Activated T-helper 9 cell treated with anti-CD3 and anti-CD28 coated beads, Interleukin-2, amount 50 U/mL, for 16 hours (primary cell): ENCODE data around the gene PRKCE.
"Not testable (repeated sequence)": the region's sequence is repeated elsewhere in the genome, so short reads cannot be mapped to it uniquely, and the experiment has no call there.

ENCODE experiments used
- DNase-seq: peaks from one replicate; pipeline ENCODE4 v3.0.0-alpha.2; 2020; ENCODE audit warnings: low read depth

PRKCE gene

GRCh38 chr2:45889620-45890370, 238.3 kb downstream of the PRKCE start:
- no peak for DNase-seq

DNA sequence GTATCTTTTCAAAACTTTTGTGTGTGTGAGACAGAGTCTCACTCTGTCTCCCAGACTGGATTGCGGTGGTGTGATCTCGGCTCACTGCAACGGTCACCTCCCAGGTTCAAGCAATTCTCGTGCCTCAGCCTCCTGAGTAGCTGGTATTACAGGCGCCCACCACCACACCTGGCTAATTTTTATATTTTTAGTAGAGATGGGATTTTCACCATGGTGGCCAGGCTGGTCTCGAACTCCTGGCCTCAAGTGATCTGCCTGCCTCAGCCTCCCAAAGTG, 238.8 kb downstream of the PRKCE start:
- not testable (repeated sequence) for DNase-seq

DNA sequence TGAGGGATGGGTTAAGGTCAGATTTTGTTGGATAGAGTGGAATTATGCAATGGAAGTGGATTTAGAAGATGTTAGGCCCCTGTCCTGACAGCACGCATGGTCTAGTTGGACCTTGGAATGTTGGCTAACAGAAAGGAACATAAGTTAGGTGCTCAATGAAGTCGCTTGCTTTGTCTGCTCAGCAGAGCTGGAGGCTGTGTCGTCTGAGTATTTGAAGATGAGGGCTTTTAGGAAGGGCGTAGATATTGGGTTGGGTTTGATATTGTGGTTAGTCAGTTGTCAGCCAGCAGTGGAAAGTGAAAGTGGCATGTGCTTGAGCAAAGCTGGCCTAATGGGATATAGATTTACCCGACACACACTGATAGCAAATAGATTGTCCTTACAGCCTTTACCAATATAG, 239.3 kb downstream of the PRKCE start:
- DNase-seq: no peak

DNA sequence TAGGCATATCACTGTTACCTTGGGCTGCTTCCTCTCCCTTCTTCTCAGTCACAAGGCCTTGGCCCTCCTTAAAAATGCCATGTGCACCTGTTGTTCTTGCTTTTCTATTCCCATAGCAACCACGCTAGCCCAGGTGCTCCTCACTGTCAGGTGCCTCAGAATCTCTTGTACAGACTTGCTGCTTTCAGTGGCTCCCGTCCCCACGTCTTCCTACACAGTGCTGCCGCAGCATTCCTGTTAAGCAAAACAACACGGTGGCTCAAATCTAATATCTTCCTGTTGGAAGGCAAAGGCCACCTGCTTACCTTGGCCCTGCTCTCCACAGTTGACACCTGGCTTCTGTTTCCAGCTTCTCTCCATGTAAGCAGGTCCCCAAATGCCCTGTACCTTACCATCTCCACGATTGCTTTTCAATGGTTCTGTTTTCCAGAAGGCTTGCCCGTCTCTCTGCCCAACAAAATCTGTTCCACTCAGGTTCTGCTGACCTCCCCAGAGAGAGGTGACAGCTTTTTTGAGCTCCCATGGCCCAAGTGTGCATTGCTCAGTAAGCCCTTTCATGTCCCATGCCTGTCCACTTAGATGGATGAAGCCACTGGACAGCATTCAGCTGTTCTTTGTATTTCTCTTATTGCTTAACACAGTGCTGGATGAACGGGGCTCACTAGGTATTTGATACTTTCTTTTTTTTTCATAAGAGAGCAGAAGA, 240.4 kb downstream of the PRKCE start:
- no peak for DNase-seq

DNA sequence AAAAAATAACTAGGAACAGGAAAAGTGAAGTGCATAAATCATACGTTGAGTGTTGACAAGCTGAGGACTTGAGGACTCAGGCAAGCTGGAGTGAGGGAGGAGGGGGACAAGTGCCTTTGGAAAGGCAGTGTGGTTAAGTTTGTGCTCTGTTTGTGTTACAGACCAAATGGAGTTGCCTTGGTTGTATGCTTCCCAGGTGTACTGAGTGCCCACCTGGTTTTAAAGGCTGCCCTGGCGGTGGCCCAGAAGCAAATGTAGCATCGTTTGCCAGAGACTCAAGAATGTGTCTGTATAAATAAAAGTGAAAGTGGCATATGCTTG, 240.9 kb downstream of the PRKCE start:
- DNase-seq: no peak

- DNase-seq: no peak
These were observed 241.3 kb downstream of the PRKCE start for GRCh38 chr2:45892757-45893156.

DNA sequence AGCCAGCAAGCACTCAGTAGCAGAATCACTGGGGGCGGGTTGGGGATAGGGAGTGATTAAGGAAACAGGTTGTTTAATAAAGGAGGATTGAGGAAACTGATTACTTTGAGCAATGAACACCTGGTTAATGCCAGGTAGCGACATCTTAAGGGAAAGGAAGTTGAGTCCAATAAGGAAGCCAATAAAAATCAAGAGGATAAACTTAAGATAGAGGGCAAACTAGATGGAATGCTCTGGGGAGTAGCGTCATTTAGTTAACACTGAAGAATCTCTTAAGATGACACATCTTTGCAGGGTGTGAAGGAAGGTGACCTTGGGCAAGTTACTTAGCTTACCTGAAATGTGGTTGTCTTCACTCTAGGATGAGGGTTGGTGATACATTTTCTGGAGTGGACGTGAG, 242.7 kb downstream of the PRKCE start:
- no peak for DNase-seq

GRCh38 chr2:45895241-45895861, 243.9 kb downstream of the PRKCE start:
- DNase-seq: no peak

DNA sequence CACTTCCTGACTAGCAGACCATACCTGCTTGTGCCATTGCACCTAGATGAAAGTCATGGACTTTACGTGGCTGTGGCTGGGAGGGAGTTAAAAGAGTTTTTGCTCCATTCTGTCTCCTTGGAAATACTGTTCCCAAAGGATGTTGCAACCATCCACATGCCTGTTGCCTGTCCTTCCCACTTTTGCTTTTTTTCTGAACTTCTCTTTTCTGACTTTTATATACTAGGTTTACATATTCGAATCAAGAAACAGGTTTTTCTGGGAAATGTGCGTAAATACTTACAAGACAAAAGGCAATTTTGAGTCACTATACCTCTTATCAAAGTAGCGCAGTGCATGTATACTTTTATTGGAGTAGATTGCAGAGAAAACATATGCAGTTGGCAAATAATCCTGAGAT, 244.8 kb downstream of the PRKCE start:
- DNase-seq: no peak

DNA sequence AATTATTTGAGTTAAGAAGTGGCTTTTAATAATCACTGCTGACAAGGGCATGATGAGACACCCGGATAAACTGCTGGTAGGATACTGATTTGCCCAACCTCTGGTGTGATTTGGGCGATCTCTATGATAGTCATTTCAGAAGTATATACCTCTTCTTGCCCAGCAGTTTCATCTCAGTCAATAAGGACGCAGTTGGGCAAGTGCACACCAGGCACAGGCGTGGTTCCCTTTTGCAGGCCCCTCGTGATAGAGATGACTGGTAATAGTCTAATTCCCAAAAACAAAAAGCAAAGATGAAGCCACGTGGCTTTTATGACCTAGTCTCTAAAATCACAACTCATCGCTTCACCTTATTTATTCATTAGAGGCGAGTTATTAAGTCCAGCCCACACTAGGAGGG, 246.4 kb downstream of the PRKCE start:
- no peak for DNase-seq

GRCh38 chr2:45898819-45899218, 247.3 kb downstream of the PRKCE start:
- DNase-seq: no peak

DNA sequence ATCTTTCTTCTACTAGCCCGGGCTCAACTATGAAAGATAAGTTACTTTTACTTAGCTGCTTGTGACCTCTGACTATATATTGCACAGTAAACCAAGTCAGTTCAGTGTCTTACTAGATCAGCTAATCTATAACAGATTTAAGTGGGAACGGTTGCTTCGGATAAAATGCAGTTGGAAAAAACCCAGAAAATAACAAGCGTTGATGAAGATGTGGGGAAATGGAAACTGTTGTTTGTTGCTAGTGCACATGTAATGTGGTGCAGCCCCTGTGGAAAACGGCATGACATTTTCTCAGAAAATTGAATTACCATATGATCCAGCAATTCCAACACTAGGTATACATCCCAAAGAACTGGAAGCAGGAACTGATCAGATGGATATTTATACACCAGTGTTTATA, 248.5 kb downstream of the PRKCE start:
- no peak for DNase-seq

GRCh38 chr2:45901468-45902032, 250.1 kb downstream of the PRKCE start:
- no peak for DNase-seq

DNA sequence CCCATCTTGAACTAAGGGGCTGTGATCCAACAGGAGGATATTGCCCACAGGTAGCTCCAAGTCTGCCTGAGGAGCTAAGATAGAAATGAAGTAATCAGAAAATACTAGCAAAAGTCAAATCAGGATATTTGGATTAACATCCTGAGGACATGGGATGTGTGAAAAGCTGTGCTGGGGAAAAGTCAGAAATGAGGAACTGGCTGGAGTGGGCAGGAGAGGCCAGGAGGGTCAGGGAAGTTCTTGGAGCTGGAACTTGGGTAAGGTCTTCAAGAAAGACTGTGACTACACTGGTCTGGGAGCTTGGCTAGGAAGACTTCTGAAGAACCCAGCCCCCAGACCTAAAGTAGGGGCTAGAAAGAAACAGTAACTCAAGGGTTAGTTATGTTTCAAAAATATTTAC, 250.9 kb downstream of the PRKCE start:
- DNase-seq: no peak

DNA sequence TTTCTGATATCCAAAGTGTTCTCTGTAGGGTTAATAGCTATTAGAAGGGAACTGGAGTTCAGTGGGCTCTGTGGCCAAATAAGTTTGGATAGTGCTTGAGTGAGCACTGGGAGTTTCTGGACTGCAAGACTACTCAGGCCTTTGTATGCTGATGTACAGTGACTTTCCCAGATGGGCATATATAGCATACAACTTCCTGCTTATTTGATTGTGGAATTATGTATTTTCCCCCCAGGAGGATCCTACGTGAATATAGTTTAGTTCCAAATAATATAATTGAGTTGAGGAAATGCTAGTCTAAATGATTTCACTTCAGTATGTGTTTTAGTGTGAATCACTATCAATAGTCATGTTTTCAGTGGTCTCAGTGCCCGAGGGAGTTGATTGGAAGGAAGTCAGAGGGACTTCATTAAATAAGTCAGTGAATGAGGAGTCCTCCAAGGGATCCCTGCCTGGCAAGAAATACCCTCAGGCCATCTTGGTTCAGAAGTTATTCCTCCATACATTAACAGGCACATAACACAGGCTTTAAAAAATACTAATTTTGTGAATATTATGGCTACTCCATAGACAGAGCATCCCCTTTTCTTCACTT, 251.4 kb downstream of the PRKCE start:
- no peak for DNase-seq

- DNase-seq: peak; percentile 17
These were observed 252.9 kb downstream of the PRKCE start for GRCh38 chr2:45904267-45904945.

DNA sequence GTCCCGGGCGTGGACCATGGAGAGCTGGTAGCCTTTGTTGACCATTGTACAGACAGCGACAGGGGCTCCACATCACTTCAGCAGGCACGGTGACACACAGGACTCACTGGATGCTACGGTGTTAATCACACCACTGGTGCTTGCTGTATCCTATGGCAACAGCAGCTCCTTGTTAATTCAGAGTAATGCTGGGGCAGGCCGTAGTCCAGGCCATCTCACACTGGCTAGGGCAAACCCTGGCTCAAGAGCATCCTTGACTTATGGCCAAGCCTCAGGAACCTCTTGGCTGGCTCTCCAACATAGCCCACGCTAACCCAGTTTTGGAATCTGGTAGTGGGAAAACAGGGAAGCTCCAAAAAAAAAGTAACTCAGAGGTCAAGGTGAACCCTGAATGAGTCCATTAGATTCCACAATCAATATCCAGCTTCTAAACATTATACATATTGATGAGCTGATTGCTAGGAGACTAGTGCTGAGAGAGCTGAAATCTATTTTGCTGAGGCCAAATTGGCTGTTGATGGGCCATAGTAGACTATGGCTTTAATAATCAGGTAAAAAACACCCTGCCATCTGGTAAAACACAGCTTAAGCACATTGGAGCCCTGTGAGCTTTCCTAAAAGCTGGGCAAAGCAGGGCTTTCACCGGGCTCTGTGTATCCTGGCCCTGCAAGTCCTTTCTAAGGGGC, 253.6 kb downstream of the PRKCE start:
- no peak for DNase-seq

DNA sequence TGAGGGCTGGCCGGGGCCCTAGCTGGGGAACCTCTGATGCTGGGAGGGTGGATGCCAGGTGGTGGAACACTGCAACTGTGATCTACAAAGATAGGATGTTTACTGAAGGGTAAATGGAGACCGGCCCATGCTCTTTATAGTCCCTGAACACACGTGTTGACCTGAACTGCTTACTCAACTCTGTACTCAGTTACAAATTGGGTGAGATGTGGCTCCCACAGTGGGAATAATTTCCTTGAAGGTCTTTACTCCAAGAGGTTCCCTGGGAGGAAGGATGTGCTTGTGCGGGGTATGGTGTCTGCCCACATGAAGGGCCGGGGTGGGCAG, 254.1 kb downstream of the PRKCE start:
- no peak for DNase-seq

- DNase-seq: no peak
These were observed 256.1 kb downstream of the PRKCE start for GRCh38 chr2:45907592-45907991.

GRCh38 chr2:45908316-45909170, 257.1 kb downstream of the PRKCE start:
- no peak for DNase-seq

DNA sequence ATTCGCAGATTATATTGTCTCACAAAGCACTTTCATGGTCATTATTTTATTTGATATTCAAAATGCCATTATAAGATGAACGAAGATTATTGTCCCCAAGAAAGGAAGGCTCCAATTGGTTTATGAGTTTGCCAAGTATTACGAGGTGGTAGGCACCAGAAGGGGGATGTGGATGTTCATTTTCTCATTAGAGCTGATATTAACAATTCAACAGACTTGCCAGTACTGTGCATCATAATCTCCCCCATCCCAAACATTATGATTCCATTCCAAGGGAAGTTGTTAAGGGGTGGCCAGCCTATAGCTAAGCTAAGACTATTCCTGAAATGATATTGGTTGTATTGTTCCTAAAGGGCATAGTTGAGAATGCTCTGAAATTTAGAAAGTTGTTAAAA, 257.7 kb downstream of the PRKCE start:
- no peak for DNase-seq
